ENCODE data around the gene SUMO2. TPM values are rescaled to one million over a fixed set of nuclear protein-coding genes. Genes with fewer than 3 reads are reported as not detected.

Gene SUMO2
- total and polyA plus RNA-seq, 2 of the 13 experiments (the other 11 are each of a cell fraction or from before 2014, with no cell fraction given): 337 to 553 TPM

- peak; percentile 18; the same call in 1 of the 2 replicates for TF ChIP-seq FOSL2 (CRISPR knock-in tag; IDR thresholded peaks at IDR 0.05)
- peak; percentile 65; the same call in 1 of the 2 replicates for TF ChIP-seq GFI1 (CRISPR knock-in tag; IDR thresholded peaks at IDR 0.05; ENCODE audit: borderline replicate concordance)
- TF ChIP-seq MLLT10 (CRISPR knock-in tag; IDR thresholded peaks at IDR 0.05): no peak
- TF ChIP-seq ZBTB21 (CRISPR knock-in tag; IDR thresholded peaks at IDR 0.05): no peak
- TF ChIP-seq TOE1 (CRISPR knock-in tag; IDR thresholded peaks at IDR 0.05): peak; percentile 52; the same call in 1 of the 2 replicates
- no peak for TF ChIP-seq THYN1 (CRISPR knock-in tag; IDR thresholded peaks at IDR 0.05; ENCODE audit: borderline replicate concordance, low read depth)
- peak; percentile 46; the same call in 1 of the 2 replicates for TF ChIP-seq ZNF160 (CRISPR knock-in tag; IDR thresholded peaks at IDR 0.05)
- TF ChIP-seq ATRX (CRISPR knock-in tag; IDR thresholded peaks at IDR 0.05; ENCODE audit: borderline replicate concordance): no peak
- TF ChIP-seq ZNF350 (CRISPR knock-in tag; IDR thresholded peaks at IDR 0.05; ENCODE audit: borderline replicate concordance, low read depth): no peak
- TF ChIP-seq ZNF609 (CRISPR knock-in tag; IDR thresholded peaks at IDR 0.05; ENCODE audit: borderline replicate concordance): no peak
- TF ChIP-seq CBX2 (IDR thresholded peaks at IDR 0.05; ENCODE audit: low read depth, low read length): no peak
- TF ChIP-seq CBX2 (CRISPR knock-in tag; IDR thresholded peaks at IDR 0.05; ENCODE audit: low read depth): 0 out of 2 replicates have a peak, but pooled peaks have one; percentile 35
- TF ChIP-seq SP2 (CRISPR knock-in tag; IDR thresholded peaks at IDR 0.05): no peak
- TF ChIP-seq CREBL2 (CRISPR knock-in tag; IDR thresholded peaks at IDR 0.05; ENCODE audit: borderline replicate concordance): 0 out of 2 replicates have a peak, but pooled peaks have one; percentile 57
- TF ChIP-seq IKZF4 (CRISPR knock-in tag; IDR thresholded peaks at IDR 0.05; ENCODE audit: borderline replicate concordance, low read depth, not compliant biosample characterization): peak; percentile 58
- TF ChIP-seq SRSF4 (IDR thresholded peaks at IDR 0.05; ENCODE audit: low read depth, low read length, poor library complexity, severe bottlenecking): no peak
- TF ChIP-seq AKAP8 (CRISPR knock-in tag; IDR thresholded peaks at IDR 0.05): peak; percentile 89
- peak; percentile 59; the same call in 1 of the 2 replicates for TF ChIP-seq ZNF24 (IDR thresholded peaks at IDR 0.05)
- peak; percentile 82; the same call in 1 of the 2 replicates for TF ChIP-seq PAX8 (CRISPR knock-in tag; IDR thresholded peaks at IDR 0.05; ENCODE audit: borderline replicate concordance)
- peak; percentile 54; the same call in 1 of the 2 replicates for TF ChIP-seq ZBTB25 (CRISPR knock-in tag; IDR thresholded peaks at IDR 0.05)
- 0 out of 2 replicates have a peak, but pooled peaks have one; percentile 87 for TF ChIP-seq ZUFSP (CRISPR knock-in tag; IDR thresholded peaks at IDR 0.05; ENCODE audit: borderline replicate concordance)
Measured at GRCh38 chr17:75131278-75132017, 51.3 kb downstream of the SUMO2 start, which contains the start of gene NT5C (continued).

Data from HepG2 (cell line).